NCI-H1417 treated with DMSO at 0.1 percent for 48 hours (cell line): ENCODE results near the gene PRPH2.
"Not testable (repeated sequence)": the region's sequence is repeated elsewhere in the genome, so short reads cannot be mapped to it uniquely, and the experiment has no call there.

ENCODE experiments used
- DNase-seq: peaks from one replicate; lab custom pipeline; 2025; lab: John Stamatoyannopoulos, UW

PRPH2 gene

DNA sequence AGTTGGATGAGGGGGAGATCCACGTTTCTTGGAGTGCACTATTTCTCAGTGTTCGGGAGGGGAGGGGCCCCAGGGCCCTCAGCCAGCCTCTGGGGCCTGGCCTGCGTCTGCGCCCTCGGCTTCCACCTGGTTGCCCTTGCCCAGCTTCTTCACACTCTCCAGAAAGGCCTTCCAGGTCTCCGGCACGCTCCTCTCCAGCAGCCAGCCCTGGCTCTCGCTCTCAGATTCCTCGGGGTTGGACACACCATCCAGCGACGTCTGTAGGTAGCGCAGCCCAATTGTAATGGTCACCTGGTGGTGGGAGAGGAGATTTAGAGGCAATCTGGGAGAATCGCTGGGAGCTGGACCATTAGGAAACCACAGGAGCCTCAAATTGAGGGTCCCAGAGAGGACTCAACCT lies 24.2 kb downstream of the PRPH2 start:
- DNase-seq, result no peak

- no peak for DNase-seq
Observed at GRCh38 chr6:42697268-42697655, 25.1 kb downstream of the PRPH2 start.

DNA sequence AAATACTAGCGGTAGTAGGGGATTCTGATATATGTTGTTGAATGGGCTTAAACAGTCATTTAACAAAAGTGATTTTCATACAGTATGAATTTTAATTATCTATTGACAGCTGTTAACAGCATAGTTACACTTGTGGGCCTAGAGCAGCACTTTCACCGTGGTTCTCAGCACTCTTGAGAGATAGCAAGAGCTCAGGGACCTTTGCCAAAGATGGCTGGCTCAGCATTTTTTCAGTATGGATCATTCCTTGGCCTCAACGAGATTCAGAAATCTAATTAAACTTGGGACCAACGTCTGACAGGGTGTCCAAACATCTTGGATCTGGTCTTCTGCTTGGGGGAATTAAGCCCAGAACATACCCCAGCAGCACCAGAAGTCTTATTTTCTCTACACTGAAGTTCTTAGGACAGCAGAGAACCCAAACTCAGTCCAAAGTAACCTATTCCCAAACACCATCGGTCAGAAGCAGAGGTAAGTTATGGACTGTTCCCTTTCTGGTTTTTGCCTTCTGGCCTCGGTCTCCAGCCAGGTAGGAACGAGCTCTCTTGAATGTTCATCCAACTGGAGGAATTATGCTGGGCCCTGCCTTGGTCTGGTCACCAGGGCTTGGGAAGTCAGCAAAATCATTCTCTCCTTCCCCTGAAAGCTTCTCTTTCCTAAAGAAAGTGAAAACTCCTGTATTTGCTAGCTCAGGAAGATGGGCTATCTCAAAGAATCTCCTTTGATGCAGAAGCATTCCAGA lies 25.7 kb downstream of the PRPH2 start:
- DNase-seq, result no peak

- no peak for DNase-seq
Observed at GRCh38 chr6:42694586-42694985, 27.8 kb downstream of the PRPH2 start.

- DNase-seq, result no peak
Observed at GRCh38 chr6:42693725-42694323, 28.6 kb downstream of the PRPH2 start.

DNA sequence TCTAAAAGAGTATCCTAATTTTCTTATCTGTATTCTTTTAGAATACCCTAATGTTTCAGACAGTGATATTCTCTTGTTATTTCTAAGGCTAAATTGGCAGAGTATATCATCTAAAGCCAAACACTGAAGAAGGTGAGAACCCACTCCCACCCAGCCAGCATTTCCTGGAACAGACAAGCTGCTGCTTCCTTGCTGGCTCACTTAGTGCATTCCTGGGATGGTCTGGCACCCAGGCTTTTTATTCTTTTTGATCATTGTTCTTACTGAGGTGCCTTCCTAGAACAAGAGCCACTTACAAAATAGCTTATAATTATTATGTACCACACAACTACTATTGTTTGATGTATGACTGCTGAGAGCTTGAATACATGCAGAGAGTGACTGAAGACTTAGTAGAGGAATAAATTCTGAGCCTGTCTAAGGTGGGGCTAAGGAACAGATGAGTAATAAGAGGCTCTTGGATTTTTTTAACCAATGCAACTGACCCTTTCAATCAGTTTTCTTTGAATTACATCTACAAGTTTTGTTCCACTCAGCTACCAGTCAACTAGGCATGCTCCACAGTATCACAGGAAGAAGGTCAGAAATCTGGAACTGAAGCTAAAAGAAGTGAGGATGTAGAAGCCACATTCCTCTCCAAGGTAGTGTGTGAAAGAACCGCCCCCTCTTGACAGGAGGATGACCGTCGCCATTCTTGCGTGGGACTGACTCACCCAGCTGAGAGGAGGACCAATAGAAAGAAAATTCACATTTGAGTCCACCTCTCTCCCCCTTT lies 30.1 kb downstream of the PRPH2 start:
- DNase-seq, result no peak

GRCh38 chr6:42690872-42691271 lies 31.5 kb downstream of the PRPH2 start:
- no peak for DNase-seq

GRCh38 chr6:42690151-42690702 lies 32.2 kb downstream of the PRPH2 start:
- DNase-seq, result no peak

GRCh38 chr6:42689371-42689770 lies 33.0 kb downstream of the PRPH2 start:
- no peak for DNase-seq

DNA sequence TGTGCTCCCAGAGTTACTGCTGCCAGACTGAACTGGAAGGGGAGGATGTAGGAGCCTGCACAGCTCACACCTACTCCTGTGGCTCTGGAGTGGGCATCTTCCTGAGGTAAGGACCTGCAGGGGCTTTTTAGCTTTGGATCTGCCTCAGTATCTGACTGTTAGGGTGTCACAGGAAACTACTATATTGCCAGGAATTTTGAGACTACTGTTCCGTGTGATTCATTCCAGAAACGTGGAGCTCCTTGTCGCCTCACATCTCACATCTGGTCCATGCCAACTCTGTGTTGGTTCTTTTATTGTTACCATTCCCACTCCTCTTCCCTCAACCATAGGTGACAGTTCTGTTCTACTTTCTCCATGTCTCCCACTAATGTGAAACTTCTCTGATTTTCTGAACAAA lies 34.1 kb downstream of the PRPH2 start:
- no peak for DNase-seq

GRCh38 chr6:42679358-42679757 lies 43.0 kb downstream of the PRPH2 start:
- DNase-seq, result no peak

DNA sequence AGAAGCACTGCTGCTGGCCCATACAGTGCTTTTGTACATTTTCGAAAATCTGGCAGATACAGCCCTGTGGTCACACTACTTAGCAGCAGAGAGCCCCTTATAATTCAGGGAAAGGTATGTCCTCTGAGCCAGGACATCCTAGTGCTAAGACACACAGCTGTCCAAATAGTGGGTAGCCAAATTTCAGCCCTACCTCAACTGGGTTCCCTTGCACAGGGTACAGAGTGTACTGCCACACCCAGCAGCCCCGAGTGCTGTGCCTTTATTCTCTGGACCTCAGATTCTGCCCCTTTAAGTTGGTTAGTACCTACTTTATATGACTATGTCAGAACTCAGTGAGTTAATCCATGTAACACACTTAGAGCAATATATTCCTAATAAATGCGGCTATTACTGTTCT lies 47.6 kb downstream of the PRPH2 start:
- no peak for DNase-seq

DNA sequence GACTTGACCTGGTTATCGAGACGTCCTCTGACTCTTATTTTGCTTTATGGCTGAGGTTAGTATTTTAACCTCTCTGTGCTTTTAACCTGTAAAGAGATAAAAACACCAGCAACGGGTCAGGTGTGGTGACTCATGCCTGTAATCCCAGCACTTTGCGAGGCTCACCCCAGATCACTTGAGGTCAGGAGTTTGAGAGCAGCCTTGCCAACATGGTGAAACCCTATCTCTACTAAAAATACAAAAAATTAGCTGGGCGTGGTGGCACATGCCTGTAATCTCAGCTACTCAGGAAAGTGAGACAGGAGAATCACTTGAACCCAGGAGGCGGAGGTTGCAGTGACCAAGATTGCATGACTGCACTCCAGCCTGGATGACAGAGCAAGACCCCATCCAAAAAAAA lies 48.0 kb downstream of the PRPH2 start:
- not testable (repeated sequence) for DNase-seq

DNA sequence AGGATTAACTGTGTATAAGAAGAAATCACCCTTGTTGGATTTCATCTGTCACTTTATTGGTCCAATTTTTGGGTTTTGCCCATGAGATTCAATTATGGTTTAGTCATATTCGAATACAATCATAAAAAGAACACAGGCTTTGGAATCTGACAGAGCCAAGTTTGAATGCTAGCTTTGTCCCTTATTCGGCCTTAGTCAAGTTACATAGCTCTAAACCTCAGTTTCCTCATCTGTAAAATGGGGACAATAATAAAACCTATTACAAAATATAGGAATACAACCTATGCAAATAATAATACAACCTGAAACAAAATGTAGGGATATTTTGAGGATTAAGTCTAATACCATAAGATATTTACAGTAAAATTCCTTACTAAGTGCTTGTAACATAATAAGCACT lies 57.7 kb downstream of the PRPH2 start:
- no peak for DNase-seq

DNA sequence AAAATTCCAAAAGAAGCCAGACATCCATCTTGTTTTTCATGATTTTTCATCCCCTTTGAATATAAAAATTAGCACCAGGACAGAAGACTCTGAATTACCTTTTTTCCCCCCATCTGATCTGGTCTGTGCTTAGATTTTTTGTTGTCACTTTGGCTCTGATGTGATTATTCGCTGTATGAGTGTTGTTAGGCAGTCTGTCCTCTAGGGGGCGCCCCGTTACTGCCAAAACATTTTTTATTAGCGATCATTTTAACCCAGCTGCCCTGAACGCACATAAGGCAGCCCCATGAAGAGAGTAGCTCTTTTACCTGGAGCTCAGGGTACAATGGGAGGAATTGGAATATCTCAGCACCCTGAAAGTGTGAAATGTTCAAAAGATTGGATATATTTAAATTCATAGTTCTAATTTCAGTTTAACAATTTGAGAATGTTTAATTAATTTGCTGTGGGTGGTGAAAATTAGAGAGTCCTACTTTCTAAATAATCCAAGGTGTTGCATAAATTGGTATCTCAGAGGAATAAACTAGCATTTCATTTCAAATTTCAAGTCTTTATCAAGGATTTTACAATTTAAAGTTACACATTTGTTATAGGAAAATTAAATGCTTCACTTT lies 60.8 kb downstream of the PRPH2 start:
- peak; percentile 49 for DNase-seq

DNA sequence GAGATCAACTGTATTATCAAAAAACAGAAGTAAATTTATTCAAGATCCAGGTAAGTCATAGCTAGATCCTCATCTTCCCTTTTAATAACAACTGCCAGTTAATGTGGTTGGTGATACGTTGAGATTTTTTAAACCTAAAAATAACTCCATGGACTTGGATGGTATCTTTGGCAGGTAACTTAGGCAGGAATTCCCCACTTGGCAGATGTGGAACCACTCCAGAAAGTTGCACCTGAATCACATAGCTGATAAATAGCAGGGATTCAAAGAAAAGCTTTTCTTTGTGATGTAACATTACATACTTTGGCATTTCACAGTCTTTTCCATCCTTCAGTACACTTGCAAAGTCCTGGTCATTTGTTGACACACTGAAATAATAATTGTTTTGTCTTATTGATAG lies 62.6 kb downstream of the PRPH2 start:
- no peak for DNase-seq

DNA sequence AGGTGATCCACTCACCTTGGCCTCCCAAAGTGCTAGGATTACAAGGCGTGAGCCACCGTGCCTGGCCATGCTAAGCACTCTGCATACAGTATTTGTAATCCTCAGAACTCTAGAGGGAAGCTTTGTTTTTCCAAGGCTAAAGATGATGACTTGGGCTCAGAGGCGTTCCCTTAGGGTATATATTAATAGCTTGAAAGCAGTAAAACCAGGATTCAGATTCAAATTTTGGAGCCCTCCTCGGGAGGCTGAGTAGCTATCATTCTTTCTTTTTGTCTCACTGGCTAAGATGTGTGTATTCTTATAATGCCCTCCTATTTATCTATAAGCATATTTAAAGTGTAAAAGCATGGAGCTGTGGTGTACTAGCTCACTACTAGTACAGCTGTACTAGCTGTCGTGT lies 68.5 kb downstream of the PRPH2 start:
- no peak for DNase-seq

GRCh38 chr6:42652024-42652746 lies 70.2 kb downstream of the PRPH2 start:
- DNase-seq, result no peak
